ENCODE data around the gene IGSF22.
A peak's percentile ranks its signal among the peaks of the same experiment; 100 is the strongest.

IGSF22 gene

GRCh38 chr11:18715476-18715875 lies 10.5 kb downstream of the IGSF22 start:
- no peak for DNase-seq (ENCODE audit: insufficient read length, low spot score)
- FAIRE-seq: no peak

GRCh38 chr11:18714443-18714780 lies 11.6 kb downstream of the IGSF22 start:
- DNase-seq (ENCODE audit: insufficient read length, low spot score): no peak
- no peak for FAIRE-seq

GRCh38 chr11:18713646-18714442 lies 12.1 kb downstream of the IGSF22 start:
- DNase-seq (ENCODE audit: insufficient read length, low spot score) (no peak), FAIRE-seq (no peak)

DNA sequence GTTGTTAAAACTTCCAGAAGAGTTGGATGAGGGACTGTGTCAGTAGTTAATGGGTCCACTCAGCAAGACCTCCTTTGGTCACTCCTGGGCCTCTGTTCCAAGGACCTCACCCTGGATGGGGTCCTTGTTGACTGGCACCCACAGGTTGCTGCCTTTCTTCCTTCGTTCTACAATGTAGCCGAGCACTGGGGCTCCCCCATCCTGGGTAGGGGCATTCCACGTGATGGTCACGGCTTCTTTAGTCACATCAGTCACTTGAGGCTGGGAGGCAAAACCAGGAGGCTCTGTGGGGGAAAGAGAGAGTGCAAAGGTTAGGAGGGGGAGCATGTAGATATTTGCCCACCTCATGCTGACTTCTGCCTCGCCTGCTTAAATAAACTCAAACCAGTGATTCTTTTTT lies 15.4 kb downstream of the IGSF22 start:
- DNase-seq (ENCODE audit: insufficient read length, low spot score): no peak
- no peak for FAIRE-seq

DNA sequence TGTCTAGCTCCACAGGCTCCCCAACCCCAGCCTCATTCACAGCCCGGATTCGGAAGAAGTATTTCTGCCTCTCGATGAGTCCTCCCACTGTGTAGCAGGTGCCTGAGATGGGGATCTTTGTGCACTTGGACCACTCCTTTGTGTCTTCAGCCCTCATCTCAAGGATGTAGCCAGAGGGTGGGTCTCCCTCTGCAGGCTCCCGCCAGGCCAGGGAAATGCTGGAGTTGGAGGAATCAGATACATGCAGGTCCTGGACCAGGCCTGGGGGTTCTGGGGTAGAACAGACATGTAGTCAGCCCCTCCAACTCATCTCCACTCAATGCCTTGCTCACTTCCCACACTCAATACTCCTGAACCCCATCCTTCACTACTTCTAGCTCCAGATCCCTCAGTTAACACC lies 16.6 kb downstream of the IGSF22 start:
- no peak for FAIRE-seq
- no peak for DNase-seq (ENCODE audit: insufficient read length, low spot score)

GRCh38 chr11:18707811-18708340 lies 18.1 kb downstream of the IGSF22 start:
- FAIRE-seq (no peak), DNase-seq (ENCODE audit: insufficient read length, low spot score) (no peak)

DNA sequence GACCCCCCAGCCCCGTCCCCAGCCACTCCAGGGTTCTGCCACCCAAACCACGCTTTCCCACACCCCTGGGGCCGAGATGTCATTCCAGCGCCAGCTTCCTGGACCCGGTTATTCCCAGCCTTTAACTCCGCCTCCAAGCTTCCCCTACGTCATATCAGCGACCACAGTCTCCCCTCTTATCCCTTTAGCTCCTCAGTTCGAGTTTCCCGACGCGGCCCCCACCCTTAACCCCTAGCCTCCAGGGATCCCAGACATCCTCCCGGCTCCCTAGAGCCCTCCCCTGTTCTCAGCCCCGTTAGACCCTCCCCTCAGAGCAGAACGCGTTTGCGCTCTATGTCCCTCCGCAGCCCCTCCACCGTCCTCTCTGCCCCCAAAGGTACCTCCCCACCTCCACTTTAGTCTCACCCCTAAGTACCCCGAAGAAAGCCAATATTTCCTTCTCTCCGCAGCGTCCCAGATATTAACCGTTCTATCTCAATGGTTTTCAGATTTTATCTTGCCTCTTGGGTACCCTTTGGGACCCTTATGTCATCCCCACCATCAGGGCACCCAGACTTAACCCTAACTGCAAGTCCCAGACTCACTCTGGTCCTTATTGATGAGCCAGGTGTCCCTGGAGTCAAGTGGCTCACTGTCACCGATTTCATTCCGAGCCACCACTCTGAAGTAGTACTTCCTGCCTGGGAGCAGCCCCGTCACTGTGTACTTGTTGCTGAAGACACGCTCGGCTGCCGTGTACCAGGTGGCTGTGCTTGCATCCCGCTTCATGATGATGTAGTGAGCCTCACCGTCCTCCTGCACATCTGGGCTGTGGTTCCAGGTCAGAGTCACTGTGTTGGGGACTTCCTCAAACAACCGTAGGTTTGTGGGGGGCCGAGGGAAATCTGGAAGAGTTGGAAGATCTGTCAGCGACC lies 19.4 kb downstream of the IGSF22 start:
- DNase-seq (ENCODE audit: insufficient read length, low spot score) (no peak), FAIRE-seq (peak; percentile 52)

DNA sequence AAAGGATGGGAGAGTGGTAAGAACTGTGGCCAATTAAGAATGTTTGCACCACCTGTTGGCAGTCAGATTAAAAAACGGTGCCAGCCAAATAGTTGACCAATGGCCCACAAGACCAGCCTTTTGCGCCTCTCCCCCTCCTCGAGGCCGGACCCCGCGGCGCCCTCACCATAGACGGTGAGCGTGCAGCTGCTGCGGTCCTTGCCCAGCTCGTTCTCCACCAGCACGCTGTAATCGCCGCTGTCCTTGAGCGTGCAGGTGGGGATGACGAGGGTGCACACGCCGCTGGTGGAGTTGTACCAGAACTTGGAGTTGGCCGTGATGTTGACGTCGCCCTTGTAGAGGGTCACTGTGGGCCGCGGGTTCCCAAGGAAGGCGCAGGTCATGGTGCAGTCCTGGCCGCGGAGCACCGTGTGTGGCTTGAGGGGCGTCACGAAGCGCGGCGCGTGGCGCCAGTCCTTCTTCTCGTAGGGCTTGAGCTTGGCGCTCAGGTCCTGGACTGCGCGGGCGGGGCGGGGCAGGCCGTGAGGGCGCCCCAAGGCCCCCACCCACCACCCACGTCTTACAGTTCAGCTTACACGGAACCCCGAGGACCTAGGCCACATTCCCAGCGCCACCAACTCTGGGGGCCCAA lies 20.2 kb downstream of the IGSF22 start:
- no peak for FAIRE-seq

DNA sequence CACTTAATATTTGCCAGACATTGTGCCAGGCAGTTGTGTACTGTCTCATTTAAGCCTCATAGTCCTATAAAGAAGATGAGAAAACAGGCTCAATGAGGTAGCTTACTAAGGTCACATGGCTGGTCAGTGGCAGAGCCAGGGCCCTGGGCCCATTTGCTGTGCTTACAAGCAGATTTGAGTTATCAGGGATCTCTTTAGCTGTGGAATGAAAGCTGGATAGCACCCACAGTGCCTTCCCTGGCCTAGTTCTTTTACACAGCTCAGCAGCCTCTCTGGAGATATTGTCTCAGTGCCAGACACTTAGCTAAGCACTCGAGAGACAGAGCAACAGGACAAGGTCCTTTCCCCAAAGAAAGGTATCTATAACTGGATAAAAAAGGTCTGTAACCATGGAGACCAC lies 21.3 kb downstream of the IGSF22 start:
- FAIRE-seq (no peak), DNase-seq (ENCODE audit: insufficient read length, low spot score) (no peak)

More for the DNA sequence above, 20.2 kb downstream of the IGSF22 start:
- no peak for DNase-seq (ENCODE audit: insufficient read length, low spot score)

DNA sequence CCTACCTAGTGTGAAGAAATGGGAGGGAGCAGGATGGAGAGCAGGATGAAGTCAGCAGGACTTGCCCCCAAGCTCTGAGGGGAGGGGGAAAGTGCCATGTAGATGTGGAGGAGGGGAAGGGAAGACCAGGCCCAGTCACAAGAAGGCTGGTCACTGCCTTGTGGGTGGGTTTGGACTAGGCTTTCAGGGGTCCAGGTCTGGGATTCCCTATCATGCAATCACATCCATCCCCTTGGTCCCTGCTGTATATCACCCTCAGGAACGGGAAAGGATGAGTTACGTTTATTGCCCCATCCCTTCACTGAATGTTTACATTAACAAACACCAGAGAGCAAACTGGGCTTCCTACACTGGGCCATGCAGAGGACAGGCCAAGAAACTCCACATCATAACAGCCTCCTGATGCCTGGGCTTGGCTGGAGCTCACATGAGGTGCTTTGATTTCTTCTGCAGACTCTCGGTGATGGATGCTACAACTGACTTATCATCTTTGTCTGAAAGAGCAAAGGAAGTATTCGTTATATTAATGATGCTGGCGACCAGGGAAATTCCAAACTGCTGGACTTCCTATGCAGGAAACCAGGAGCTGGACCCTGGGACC lies 21.8 kb downstream of the IGSF22 start:
- no peak for DNase-seq (ENCODE audit: insufficient read length, low spot score)
- FAIRE-seq: no peak

GRCh38 chr11:18703001-18703763 lies 22.8 kb downstream of the IGSF22 start:
- FAIRE-seq: no peak

GRCh38 chr11:18701614-18702216 lies 24.3 kb downstream of the IGSF22 start:
- DNase-seq (ENCODE audit: insufficient read length, low spot score): no peak

More at GRCh38 chr11:18703001-18703763, 22.8 kb downstream of the IGSF22 start:
- no peak for DNase-seq (ENCODE audit: insufficient read length, low spot score)

GRCh38 chr11:18700872-18701271 lies 25.1 kb downstream of the IGSF22 start:
- FAIRE-seq (no peak), DNase-seq (ENCODE audit: insufficient read length, low spot score) (no peak)

More at GRCh38 chr11:18701614-18702216, 24.3 kb downstream of the IGSF22 start:
- no peak for FAIRE-seq

DNA sequence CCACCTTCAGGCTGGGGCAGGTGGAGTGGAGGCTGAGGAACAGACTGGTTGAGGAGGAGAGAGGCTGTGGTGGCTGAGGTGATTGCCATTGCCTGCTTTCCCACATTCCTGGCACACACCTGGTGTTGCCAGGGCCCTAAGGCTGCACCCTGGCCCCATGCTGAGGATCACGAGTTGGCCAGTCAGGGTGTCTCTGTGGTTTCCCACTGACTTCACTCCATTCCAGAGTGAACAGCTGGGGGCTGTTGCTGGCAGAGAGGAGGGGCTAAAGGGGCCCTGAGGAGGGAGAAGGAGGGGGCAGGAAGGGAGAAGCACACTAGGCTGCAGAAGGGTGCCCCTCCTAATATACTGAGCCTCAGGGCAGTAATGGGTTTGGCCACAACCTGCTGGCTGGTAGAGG lies 25.6 kb downstream of the IGSF22 start:
- no peak for DNase-seq (ENCODE audit: insufficient read length, low spot score)
- no peak for FAIRE-seq

DNA sequence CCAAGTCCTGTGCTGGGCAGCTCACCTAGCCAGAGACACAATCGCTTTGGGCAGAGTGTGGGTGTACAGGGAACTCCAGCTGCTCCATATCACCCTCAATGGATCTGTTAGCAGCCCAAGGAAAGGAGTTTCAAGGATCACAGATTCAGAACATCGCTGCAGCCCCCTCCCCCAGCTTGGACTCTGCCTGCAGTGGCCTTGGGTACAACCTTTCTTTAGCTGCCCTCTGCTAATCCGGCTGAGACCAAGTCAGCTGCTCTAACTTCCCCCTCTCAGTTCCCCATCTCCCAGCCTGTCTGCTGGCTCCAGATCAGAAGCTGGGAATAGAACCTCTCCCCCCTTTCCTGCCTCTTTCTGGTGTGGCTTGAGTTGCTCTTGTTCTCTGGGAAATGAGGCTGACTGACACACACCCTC lies 26.1 kb downstream of the IGSF22 start:
- no peak for DNase-seq (ENCODE audit: insufficient read length, low spot score)
- FAIRE-seq: no peak

- FAIRE-seq (no peak), DNase-seq (ENCODE audit: insufficient read length, low spot score) (no peak)
These were observed 26.8 kb downstream of the IGSF22 start for GRCh38 chr11:18699269-18699596.

DNA sequence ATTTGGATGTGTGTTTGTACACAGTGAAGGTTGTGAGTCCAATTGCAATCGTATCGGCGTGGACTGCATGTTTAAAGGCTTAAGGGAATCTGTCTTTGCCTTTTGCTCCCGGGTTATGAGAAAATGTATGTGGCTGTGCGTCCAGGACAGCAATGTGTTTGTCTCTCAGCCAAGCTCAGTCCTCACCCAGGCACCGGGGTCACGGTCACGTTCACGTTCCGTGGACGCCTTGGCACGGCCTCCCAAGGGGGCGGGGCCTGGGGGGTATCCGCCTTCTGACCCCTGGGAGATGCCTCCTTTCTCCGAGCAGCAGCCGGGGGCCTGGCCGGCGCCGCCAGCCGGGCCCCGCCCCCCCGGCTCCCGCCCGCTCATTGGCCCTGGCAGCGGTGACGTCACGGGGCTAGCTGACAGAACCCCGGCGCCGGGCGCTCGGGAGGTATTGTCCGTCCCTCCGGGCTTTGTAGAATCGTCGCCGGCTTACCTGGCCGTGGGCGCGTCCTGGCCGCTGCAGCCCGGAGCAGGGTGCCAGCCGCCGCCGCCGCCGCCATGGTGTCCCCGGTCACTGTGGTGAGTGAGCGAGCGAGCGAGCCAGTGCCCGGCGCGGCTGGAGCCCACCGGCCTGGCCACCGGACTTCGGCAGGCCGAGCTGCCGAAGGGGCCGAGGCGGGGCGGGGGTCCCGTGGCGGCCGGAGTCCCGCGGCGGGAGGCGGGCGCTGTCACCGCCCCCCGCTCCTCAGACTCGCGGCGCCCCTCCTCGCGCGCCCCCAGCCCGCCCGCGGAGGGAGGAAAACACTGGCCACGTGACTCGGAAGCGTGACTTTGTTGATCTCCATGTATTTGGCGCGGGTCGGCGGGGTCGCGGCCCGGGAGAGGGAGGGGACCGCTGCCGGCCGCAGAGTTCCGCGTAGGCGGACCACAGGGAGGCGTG lies 27.4 kb downstream of the IGSF22 start, which contains the start of gene TMEM86A:
Gene TMEM86A, plus strand, starts transcription at position 439 of the 928 bp plus-strand sequence. Its CDS starts 108 bp downstream, at position 547.
- peak; percentile 52 for FAIRE-seq
- peak; percentile 90 for DNase-seq (ENCODE audit: insufficient read length, low spot score)

DNA sequence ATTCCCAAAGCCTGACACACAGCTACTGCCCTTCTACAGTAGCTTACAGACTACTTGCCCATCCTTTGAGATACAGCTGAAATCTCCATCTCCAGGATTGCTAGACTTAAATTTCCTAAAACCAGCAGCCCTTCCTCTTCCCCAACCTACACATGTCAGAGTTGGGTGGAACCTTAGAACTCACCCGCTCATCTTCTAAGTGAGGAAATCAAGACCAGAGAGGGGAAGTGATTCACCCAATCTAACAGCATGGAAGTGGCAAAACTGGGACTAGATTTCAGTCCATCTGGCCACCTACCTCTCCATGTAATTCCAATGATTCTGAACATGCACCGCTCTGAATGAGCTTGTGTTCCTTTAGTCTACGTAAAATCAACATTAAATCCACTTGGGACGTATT lies 28.4 kb downstream of the IGSF22 start:
- DNase-seq (ENCODE audit: insufficient read length, low spot score) (no peak), FAIRE-seq (no peak)
